Hepatocyte (in vitro differentiated cells): ENCODE measurements around the gene TMCC3.

Source experiments
- EZH2 ChIP-seq: fragments of 200-600 bp; sonication (generic); IDR thresholded peaks from 2 replicates; pipeline ENCODE4 v1.6.1; 2016; ENCODE audit warnings: antibody characterized with exemption, mild to moderate bottlenecking, borderline replicate concordance
- TF ChIP-seq, protein P1 (sequence below): fragments of 200-600 bp; sonication (generic); IDR thresholded peaks from 2 replicates; pipeline ENCODE4 v1.5.1; 2016; ENCODE audit warnings: antibody characterized with exemption, mild to moderate bottlenecking; ENCODE audit not compliant: poor library complexity

DNA sequence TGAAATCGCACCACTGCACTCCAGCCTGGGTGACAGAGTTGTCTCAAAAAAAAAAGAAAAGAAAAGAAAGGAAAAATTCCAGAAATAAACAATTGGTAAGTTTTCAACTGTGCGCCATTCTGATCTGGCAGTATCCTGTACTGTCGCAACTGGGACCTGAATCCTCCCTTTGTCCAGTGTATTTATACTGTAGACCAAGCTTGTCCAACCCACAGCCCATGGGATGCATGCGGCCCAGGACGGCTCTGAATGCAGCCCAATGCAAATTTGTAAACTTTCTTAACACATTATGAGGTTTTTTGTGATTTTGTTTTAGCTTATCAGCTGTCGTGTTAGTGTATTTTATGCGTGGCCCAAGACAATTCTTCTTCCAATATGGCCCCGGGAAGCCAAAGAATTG lies 84.7 kb downstream of the TMCC3 start:
- TF ChIP-seq, protein P1, sequence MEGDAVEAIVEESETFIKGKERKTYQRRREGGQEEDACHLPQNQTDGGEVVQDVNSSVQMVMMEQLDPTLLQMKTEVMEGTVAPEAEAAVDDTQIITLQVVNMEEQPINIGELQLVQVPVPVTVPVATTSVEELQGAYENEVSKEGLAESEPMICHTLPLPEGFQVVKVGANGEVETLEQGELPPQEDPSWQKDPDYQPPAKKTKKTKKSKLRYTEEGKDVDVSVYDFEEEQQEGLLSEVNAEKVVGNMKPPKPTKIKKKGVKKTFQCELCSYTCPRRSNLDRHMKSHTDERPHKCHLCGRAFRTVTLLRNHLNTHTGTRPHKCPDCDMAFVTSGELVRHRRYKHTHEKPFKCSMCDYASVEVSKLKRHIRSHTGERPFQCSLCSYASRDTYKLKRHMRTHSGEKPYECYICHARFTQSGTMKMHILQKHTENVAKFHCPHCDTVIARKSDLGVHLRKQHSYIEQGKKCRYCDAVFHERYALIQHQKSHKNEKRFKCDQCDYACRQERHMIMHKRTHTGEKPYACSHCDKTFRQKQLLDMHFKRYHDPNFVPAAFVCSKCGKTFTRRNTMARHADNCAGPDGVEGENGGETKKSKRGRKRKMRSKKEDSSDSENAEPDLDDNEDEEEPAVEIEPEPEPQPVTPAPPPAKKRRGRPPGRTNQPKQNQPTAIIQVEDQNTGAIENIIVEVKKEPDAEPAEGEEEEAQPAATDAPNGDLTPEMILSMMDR: no peak
- TF ChIP-seq EZH2: no peak
